ENCODE data around the gene HMGB2.

DNA sequence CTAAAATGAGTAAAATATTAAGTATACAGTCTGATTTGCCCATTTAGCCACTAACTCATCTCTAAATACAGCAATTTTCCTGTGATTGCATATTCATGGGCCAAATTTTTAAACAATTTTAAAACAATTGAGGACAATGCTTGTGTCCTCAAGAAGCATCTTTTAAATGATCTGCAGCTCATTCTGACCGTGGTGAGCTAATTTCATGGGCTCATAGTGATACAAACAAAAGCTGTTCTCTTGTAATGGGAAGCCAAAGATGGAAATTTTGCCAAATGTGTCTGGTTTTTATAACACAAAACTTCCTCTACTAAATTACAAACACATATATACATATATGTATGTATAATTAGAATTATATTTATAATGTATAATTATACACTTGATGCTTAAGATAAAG is 39.7 kb downstream of the HMGB2 start:
- TF ChIP-seq POLR2AphosphoS5 (IDR thresholded peaks at IDR 0.05; ENCODE audit: low read depth, low read length) (no peak), TAF1 (IDR thresholded peaks at IDR 0.05; ENCODE audit: borderline replicate concordance, insufficient read depth, low read length) (no peak), SIN3A (IDR thresholded peaks at IDR 0.05; ENCODE audit: borderline replicate concordance, insufficient read depth, low read length) (no peak), FOXP2 (optimal IDR thresholded peaks at IDR 0.05; ENCODE audit: borderline replicate concordance, extremely low read depth, extremely low read length, insufficient read depth) (no peak)
- TF ChIP-seq, protein P1, sequence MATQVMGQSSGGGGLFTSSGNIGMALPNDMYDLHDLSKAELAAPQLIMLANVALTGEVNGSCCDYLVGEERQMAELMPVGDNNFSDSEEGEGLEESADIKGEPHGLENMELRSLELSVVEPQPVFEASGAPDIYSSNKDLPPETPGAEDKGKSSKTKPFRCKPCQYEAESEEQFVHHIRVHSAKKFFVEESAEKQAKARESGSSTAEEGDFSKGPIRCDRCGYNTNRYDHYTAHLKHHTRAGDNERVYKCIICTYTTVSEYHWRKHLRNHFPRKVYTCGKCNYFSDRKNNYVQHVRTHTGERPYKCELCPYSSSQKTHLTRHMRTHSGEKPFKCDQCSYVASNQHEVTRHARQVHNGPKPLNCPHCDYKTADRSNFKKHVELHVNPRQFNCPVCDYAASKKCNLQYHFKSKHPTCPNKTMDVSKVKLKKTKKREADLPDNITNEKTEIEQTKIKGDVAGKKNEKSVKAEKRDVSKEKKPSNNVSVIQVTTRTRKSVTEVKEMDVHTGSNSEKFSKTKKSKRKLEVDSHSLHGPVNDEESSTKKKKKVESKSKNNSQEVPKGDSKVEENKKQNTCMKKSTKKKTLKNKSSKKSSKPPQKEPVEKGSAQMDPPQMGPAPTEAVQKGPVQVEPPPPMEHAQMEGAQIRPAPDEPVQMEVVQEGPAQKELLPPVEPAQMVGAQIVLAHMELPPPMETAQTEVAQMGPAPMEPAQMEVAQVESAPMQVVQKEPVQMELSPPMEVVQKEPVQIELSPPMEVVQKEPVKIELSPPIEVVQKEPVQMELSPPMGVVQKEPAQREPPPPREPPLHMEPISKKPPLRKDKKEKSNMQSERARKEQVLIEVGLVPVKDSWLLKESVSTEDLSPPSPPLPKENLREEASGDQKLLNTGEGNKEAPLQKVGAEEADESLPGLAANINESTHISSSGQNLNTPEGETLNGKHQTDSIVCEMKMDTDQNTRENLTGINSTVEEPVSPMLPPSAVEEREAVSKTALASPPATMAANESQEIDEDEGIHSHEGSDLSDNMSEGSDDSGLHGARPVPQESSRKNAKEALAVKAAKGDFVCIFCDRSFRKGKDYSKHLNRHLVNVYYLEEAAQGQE (IDR thresholded peaks at IDR 0.05; ENCODE audit: insufficient read depth in 1 of 2, low read depth in 2 of 2, low read length in 2 of 2), result no peak

Measured in PFSK-1 (cell line).